A549 (cell line): Measurements from ENCODE around the gene FGF7.

Experiments
- JUN ChIP-seq, 2 experiments: fragments of >200 bp; sonication (Bioruptor Twin); formaldehyde crosslinking; IDR thresholded peaks; 2 replicates in 1 of 2; 3 replicates in 1 of 2; pipeline ENCODE4 v1.6.1; 2016 to 2017
- TF ChIP-seq, protein P1 (sequence below): fragments of >200 bp; sonication (Bioruptor Twin); formaldehyde crosslinking; IDR thresholded peaks from 3 replicates; pipeline ENCODE4 v1.5.1; 2016

DNA sequence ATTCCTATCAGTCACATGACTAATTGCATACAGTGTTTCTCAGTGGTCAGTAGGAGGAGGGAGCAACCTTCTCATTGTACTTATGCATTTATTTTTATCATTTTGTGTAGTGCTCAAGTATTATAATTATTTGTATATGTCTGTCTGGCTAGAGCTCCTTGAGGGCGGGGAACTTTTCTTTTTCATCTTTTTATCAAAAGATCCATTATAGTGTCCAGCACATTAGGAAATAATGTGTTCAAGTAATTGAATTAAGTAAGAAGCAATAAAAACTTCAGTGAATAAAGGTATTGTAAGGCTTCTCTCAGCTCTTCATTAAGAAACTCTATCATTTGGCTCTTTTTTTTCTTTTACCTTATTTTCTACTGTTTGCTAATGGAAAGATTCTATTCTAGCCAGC lies 18.8 kb downstream of the FGF7 start:
- no peak for TF ChIP-seq JUN (IDR thresholded peaks at IDR 0.05)
- TF ChIP-seq, protein P1, sequence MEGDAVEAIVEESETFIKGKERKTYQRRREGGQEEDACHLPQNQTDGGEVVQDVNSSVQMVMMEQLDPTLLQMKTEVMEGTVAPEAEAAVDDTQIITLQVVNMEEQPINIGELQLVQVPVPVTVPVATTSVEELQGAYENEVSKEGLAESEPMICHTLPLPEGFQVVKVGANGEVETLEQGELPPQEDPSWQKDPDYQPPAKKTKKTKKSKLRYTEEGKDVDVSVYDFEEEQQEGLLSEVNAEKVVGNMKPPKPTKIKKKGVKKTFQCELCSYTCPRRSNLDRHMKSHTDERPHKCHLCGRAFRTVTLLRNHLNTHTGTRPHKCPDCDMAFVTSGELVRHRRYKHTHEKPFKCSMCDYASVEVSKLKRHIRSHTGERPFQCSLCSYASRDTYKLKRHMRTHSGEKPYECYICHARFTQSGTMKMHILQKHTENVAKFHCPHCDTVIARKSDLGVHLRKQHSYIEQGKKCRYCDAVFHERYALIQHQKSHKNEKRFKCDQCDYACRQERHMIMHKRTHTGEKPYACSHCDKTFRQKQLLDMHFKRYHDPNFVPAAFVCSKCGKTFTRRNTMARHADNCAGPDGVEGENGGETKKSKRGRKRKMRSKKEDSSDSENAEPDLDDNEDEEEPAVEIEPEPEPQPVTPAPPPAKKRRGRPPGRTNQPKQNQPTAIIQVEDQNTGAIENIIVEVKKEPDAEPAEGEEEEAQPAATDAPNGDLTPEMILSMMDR = no peak
